ENCODE results near the gene SLC12A7. TPM values are rescaled to one million over a fixed set of nuclear protein-coding genes. Genes with fewer than 3 reads are reported as not detected.

The SLC12A7 gene
- total RNA-seq, 1 donor from 2014 or later, result 24.5 TPM

DNA sequence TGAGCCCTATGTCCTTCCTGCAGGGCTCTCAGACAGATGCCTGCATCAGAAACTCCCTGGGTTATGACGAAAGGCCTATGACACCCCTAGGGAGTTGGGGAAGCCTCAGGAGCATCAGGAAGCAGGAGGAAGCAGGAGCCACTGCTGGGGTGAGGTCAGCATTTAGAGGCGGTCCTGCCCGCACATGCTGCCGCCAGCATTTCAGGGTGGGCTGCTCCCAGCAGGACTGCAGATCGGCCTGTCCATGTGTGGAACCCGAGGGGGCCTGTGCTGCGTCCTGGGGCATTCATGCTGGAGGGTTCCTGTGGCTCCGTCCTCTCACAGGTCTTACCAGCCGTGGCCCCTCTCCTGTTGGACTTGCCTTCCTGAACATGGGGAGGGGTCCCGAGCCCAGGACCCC is 96.4 kb downstream of the SLC12A7 start:
- DNase-seq (ENCODE audit: low spot score), result no peak
- TF ChIP-seq, protein P1, sequence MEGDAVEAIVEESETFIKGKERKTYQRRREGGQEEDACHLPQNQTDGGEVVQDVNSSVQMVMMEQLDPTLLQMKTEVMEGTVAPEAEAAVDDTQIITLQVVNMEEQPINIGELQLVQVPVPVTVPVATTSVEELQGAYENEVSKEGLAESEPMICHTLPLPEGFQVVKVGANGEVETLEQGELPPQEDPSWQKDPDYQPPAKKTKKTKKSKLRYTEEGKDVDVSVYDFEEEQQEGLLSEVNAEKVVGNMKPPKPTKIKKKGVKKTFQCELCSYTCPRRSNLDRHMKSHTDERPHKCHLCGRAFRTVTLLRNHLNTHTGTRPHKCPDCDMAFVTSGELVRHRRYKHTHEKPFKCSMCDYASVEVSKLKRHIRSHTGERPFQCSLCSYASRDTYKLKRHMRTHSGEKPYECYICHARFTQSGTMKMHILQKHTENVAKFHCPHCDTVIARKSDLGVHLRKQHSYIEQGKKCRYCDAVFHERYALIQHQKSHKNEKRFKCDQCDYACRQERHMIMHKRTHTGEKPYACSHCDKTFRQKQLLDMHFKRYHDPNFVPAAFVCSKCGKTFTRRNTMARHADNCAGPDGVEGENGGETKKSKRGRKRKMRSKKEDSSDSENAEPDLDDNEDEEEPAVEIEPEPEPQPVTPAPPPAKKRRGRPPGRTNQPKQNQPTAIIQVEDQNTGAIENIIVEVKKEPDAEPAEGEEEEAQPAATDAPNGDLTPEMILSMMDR (IDR thresholded peaks at IDR 0.05; ENCODE audit: unreplicated experiment), result no peak
- Mint-ChIP-seq H3K4me3 (ENCODE audit: unreplicated experiment) (no peak overlapping the region), H3K4me1 (ENCODE audit: unreplicated experiment) (peaks cover 3% of the 10 kb centered on the region), H3K27ac (ENCODE audit: unreplicated experiment) (no peak overlapping the region), H3K36me3 (ENCODE audit: low read depth, unreplicated experiment) (no peaks in the 10 kb centered on the region), H3K27me3 (ENCODE audit: unreplicated experiment) (peaks cover 7% of the 10 kb centered on the region), H3K9me3 (ENCODE audit: unreplicated experiment) (no peaks in the 10 kb centered on the region)

DNA sequence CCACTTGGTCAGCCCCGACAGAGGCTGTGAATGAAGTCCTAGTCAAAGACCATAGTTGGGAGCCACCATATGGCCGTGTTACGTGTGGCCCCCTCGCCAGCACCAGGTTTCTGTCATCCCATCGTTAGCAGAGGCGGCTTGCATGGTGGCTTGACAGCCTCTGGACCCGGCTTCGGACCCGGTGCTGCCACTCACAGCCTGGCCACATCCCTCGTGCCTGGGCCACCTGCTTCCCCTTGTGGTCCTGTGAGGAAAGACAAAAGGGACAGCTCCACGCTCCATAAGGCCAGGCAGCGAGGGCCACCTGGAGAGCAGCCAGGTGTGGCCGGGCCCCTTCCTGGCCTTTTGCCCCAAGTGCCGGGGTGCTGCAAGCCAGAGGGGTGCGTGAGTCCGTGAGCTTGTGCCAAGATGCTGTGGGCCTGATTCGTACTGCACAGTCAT is 97.1 kb downstream of the SLC12A7 start:
- TF ChIP-seq, protein P1 (IDR thresholded peaks at IDR 0.05; ENCODE audit: unreplicated experiment), result no peak
- Mint-ChIP-seq H3K4me1 (ENCODE audit: unreplicated experiment) (peaks cover 6% of the 10 kb centered on the region), H3K27me3 (ENCODE audit: unreplicated experiment) (peaks cover 11% of the 10 kb centered on the region), H3K27ac (ENCODE audit: unreplicated experiment) (no peak overlapping the region), H3K36me3 (ENCODE audit: low read depth, unreplicated experiment) (no peaks in the 10 kb centered on the region), H3K4me3 (ENCODE audit: unreplicated experiment) (no peak overlapping the region), H3K9me3 (ENCODE audit: unreplicated experiment) (no peaks in the 10 kb centered on the region)
- DNase-seq (ENCODE audit: low spot score), result no peak

DNA sequence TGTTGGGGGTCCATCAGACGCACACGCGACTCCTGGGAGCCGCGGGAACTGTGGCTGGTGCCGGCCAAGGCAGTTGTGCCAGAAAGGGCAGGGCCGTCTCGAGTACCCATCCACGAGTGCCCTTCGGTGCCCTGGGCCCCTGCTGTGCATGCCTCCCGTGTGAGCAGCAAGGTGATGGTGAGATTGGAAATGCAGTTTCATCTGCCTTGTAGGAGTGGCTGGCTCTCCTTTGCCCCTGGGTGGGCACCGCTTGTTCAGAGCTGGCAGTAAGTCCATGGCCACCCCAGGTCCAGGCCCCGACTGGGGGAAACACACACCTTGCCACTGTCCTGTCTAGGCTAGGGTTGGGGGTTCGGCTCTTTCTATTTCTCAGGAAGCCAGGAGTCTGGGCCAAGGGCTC is 97.5 kb downstream of the SLC12A7 start:
- H3K4me1 Mint-ChIP-seq (ENCODE audit: unreplicated experiment), result peaks cover 6% of the 10 kb centered on the region
- H3K36me3 Mint-ChIP-seq (ENCODE audit: low read depth, unreplicated experiment), result no peaks in the 10 kb centered on the region
- TF ChIP-seq, protein P1 (IDR thresholded peaks at IDR 0.05; ENCODE audit: unreplicated experiment), result no peak
- DNase-seq (ENCODE audit: low spot score), result no peak
- peaks cover 14% of the 10 kb centered on the region for H3K27me3 Mint-ChIP-seq (ENCODE audit: unreplicated experiment)
- no peaks in the 10 kb centered on the region for H3K9me3 Mint-ChIP-seq (ENCODE audit: unreplicated experiment)
- no peak overlapping the region for H3K27ac Mint-ChIP-seq (ENCODE audit: unreplicated experiment)
- no peak overlapping the region for H3K4me3 Mint-ChIP-seq (ENCODE audit: unreplicated experiment)

DNA sequence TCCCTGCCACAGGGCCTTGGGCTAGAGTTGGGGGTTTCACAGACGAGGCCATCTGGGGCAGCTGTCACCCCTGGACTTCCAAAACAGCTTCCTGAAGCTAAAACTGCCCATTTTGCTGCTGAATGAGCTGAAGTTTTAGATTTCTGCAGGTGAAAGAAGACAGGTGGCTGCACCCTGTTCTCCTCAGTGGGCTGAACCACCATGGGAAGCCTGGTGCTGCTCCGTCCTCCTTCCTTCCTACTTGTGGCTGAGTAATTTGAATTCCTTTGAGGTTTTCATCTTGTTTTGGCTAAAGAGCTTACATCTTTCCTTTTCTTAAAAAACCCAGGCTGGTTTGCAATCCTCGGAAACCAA is 97.9 kb downstream of the SLC12A7 start:
- H3K9me3 Mint-ChIP-seq (ENCODE audit: unreplicated experiment), result no peaks in the 10 kb centered on the region
- H3K27ac Mint-ChIP-seq (ENCODE audit: unreplicated experiment), result no peak overlapping the region
- H3K27me3 Mint-ChIP-seq (ENCODE audit: unreplicated experiment), result peaks cover 14% of the 10 kb centered on the region
- no peaks in the 10 kb centered on the region for H3K36me3 Mint-ChIP-seq (ENCODE audit: low read depth, unreplicated experiment)
- DNase-seq (ENCODE audit: low spot score), result no peak
- TF ChIP-seq, protein P1 (IDR thresholded peaks at IDR 0.05; ENCODE audit: unreplicated experiment), result no peak
- H3K4me1 Mint-ChIP-seq (ENCODE audit: unreplicated experiment), result peaks cover 6% of the 10 kb centered on the region
- no peak overlapping the region for H3K4me3 Mint-ChIP-seq (ENCODE audit: unreplicated experiment)

DNA sequence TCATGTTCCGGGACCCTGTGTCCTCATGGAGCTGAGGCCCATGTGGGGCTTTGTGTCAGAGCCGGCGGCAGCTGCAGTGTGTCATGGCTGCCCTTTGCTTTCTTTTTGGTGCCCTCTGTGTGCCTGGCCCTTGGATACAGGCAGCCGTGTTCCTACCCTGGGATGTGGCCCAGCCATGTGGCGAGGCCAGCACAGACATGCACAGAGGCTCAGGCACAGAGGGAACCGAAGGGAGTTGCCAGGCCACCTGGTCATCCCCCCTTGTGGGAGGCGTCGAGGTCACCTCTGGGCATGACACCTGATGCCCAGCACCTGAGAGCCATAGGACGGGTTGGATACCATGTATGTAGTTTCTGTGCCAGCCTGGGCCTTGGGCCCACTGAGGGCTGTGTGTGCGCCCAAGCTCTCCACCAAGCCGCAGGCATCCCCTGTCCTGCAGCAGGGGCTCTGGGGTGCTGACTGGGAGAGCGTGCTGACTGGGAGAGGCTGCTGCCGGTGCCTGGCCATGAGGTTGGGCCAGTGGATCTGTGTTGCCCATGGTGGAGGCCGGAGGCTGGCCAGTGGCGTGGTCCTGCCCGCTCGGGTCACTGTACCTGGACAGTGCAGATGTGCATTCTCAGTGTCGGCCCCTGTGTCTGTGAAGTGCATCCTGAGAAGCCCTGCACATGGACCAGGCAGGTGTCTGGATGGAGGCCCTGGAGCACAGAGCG is 98.5 kb downstream of the SLC12A7 start:
- H3K9me3 Mint-ChIP-seq (ENCODE audit: unreplicated experiment), result no peaks in the 10 kb centered on the region
- no peak overlapping the region for H3K4me3 Mint-ChIP-seq (ENCODE audit: unreplicated experiment)
- TF ChIP-seq, protein P1 (IDR thresholded peaks at IDR 0.05; ENCODE audit: unreplicated experiment), result no peak
- DNase-seq (ENCODE audit: low spot score), result no peak
- no peaks in the 10 kb centered on the region for H3K36me3 Mint-ChIP-seq (ENCODE audit: low read depth, unreplicated experiment)
- peaks cover 6% of the 10 kb centered on the region for H3K4me1 Mint-ChIP-seq (ENCODE audit: unreplicated experiment)
- peaks cover 14% of the 10 kb centered on the region for H3K27me3 Mint-ChIP-seq (ENCODE audit: unreplicated experiment)
- no peak overlapping the region for H3K27ac Mint-ChIP-seq (ENCODE audit: unreplicated experiment)
